HUES48 (cell line): ENCODE data around the gene ADARB2.
"Not testable (repeated sequence)": the region's sequence is repeated elsewhere in the genome, so short reads cannot be mapped to it uniquely, and the experiment has no call there.

Source experiments
- H3K27ac ChIP-seq: one replicate; pipeline ENCODE4 v1.7.0; 2013; ENCODE audit warnings: low read depth, low read length, inconsistent platforms
- H3K27me3 ChIP-seq: 2 replicates; pipeline ENCODE4 v1.6.1; 2013; ENCODE audit warnings: mild to moderate bottlenecking, low read length; ENCODE audit not compliant: control insufficient read depth, insufficient read depth
- H3K36me3 ChIP-seq: 2 replicates; pipeline ENCODE4 v1.6.1; 2013; ENCODE audit warnings: low read length; ENCODE audit not compliant: control insufficient read depth, insufficient read depth
- H3K4me1 ChIP-seq: 2 replicates; pipeline ENCODE4 v1.6.1; 2013; ENCODE audit warnings: mild to moderate bottlenecking, low read length; ENCODE audit not compliant: control insufficient read depth, insufficient read depth
- H3K4me3 ChIP-seq: 2 replicates; pipeline ENCODE4 v1.5.1; 2013; ENCODE audit warnings: mild to moderate bottlenecking, low read depth, low read length
- H3K9ac ChIP-seq: 2 replicates; pipeline ENCODE4 v1.6.1; 2013; ENCODE audit warnings: mild to moderate bottlenecking, low read depth, low read length, moderate library complexity
- H3K9me3 ChIP-seq: 2 replicates; pipeline ENCODE4 v1.6.1; 2013; ENCODE audit warnings: low read length; ENCODE audit not compliant: control insufficient read depth, insufficient read depth

Gene ADARB2

DNA sequence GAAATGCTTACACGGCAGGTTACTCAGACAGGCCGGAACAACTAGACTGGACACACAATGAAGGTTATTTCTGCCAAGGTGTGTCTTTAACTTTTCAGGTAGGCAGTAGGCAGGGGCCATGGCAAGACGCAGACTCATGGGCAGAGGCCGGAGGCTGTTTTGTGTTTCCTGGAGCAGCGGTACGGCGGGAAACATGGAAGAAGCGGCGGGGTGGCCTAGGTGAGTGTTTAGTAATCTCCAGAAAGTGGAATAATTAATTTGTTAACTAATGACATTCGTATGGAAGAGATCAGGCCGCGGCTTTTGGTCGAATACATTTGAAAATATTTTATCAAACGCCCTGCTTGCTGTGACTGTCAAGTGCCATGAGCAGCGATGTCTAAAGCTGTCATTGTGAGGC lies 403.3 kb downstream of the ADARB2 start:
- Histone ChIP-seq H3K4me3 (no peak overlapping the region), H3K27me3 (no peaks in the 10 kb centered on the region), H3K9ac (no peak overlapping the region)

DNA sequence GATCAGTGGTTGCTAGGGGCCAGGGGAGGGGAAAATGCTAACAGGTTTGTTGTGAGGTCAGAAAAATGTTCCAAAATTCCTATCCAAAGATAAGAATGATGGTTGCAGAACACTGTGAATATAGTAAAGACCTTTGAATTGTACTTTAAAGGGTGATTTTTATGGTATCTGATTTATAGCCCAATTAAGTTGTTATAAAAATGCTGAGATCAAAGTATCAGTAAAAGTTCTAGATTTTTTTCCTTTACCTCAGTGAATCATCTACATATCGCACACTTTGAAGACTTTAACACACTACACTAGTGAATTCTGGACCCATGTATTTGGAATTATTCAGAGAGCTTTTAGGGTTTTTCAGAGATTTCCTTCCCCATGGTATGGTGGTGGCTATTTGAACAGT lies 405.8 kb downstream of the ADARB2 start:
- no peaks in the 10 kb centered on the region for H3K9me3 ChIP-seq
- H3K36me3 ChIP-seq = no peaks in the 10 kb centered on the region
- no peak overlapping the region for H3K9ac ChIP-seq
- no peak overlapping the region for H3K27ac ChIP-seq
- peaks cover 9% of the 10 kb centered on the region for H3K4me1 ChIP-seq
- H3K4me3 ChIP-seq = no peak overlapping the region
- H3K27me3 ChIP-seq = no peaks in the 10 kb centered on the region

More for the DNA sequence above, 403.3 kb downstream of the ADARB2 start:
- Histone ChIP-seq H3K4me1 (peaks cover 9% of the 10 kb centered on the region), H3K9me3 (no peaks in the 10 kb centered on the region), H3K27ac (no peak overlapping the region), H3K36me3 (no peaks in the 10 kb centered on the region)

DNA sequence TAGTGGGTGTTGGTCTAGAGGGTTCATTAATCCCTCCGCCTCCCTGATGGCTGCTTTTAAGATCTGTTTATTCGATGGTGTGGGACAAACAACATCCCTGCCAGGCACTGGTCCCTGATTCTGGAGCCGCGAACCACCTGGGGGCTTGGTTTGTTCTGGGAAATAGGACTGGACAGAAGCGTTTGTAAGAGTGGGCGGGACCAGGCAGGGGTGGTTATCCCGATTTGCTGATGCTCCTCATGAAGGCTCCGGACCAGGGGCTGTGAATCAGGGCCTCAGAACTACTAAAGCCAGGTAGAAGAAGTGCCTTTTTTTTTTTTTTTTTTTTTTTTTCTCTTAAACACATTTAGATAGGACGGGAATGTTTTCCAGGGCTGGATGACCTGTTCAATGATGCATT lies 407.7 kb downstream of the ADARB2 start:
- Histone ChIP-seq H3K27ac (no peak overlapping the region), H3K4me1 (no peaks in the 10 kb centered on the region), H3K4me3 (no peak overlapping the region), H3K9ac (no peak overlapping the region), H3K27me3 (no peaks in the 10 kb centered on the region), H3K9me3 (no peaks in the 10 kb centered on the region), H3K36me3 (no peaks in the 10 kb centered on the region)

DNA sequence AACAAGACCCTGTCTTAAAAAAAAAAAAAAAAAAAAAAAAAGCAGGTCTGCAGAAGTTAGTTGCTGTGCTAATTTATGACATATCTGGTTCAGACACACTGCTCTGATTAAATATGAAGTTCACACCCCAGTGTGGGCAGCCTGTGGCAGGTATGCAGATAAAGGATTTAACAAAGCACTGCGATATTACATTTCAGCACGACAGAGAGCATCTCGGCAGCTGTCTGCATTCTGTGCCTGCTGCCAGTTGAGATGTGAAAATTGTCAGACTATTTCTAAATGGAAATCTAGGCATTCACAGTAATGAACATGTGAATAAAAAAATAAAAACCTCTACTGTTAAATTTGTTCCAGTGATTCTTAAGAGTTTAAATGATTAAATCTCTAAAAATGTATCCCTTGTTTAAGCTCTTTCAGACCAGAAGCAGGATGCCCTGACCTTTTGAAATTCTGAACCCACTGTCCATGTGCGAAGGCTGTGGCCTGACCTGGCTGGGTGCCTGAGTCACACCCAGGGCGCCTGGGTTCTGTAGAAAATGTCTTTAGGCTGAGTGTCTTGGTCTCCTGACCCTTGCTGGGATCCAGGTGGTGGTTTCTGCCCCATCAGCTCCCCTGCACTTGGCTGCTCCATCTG lies 408.2 kb downstream of the ADARB2 start:
- Histone ChIP-seq H3K9ac (no peak overlapping the region), H3K4me3 (no peak overlapping the region), H3K4me1 (no peaks in the 10 kb centered on the region), H3K27ac (no peak overlapping the region), H3K9me3 (no peaks in the 10 kb centered on the region), H3K27me3 (no peaks in the 10 kb centered on the region), H3K36me3 (no peaks in the 10 kb centered on the region)

DNA sequence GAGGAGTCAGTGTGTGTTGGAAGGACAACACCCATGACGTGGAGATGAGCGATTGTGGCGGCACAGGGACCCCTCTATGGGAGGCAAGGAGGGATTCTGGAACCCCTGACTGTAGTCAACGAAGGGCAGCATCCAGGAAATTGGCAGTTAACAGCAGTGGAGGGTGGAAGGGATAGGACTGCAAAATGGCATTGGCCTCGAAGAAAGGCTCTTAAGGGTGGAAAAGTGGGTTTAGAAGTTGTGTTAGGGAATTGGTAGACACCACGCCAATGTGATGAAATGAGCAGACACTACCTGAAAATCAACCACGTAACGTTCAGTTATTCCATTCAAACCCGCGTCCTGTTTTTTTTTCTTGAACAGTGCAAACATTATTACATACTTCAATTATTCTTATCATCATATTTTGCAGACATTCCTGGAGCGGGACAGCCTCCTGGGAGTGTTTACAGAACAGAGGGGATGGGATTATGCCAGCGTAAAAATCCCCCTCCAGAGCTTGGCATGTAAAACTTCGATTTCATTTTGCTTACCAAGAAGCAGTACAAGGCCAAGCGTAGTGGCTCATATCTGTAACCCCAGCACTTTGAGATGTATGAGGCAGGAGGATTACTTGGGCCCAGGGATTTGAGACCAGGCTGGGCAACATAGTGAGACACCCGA lies 409.0 kb downstream of the ADARB2 start:
- Histone ChIP-seq H3K4me1 (no peaks in the 10 kb centered on the region), H3K27me3 (no peaks in the 10 kb centered on the region), H3K27ac (no peak overlapping the region), H3K36me3 (no peaks in the 10 kb centered on the region), H3K9ac (no peak overlapping the region), H3K4me3 (no peak overlapping the region), H3K9me3 (no peaks in the 10 kb centered on the region)

DNA sequence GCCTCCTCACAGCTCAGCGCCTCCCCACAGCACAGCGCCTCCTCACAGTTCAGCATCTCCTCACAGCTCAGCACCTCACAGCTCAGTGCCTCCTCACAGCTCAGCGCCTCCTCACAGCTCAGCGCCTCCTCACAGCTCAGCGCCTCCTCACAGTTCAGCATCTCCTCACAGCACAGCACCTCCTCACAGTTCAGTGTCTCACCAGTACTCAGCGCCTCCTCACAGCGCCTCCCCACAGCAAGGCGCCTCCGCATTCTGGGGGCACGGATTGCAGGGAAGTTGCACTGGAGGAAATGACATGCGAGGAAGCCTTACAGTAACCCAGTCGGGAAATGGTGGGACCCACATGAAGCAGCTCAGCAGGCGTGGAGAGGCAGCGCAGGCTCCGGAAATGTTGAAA lies 409.6 kb downstream of the ADARB2 start:
- Histone ChIP-seq H3K4me1 (no peaks in the 10 kb centered on the region), H3K36me3 (no peaks in the 10 kb centered on the region), H3K27me3 (no peaks in the 10 kb centered on the region), H3K9me3 (no peaks in the 10 kb centered on the region), H3K27ac (no peak overlapping the region), H3K9ac (no peak overlapping the region), H3K4me3 (no peak overlapping the region)

DNA sequence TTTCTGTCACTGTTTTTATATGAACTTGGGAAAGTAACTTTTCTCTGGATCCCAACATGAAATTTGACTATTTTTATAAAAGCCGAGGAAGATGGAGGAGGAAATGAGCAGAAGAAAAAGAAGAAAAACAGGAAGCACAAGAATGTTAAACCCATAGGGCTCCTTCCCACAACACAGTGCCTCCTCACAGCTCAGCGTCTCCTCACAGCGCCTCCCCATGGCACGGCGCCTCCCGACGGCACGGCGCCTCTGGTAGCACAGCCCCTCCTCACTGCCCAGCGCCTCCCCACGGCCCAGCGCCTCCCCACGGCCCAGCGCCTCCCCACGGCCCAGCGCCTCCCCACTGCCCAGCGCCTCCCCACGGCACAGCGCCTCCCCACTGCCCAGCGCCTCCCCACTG lies 410.8 kb downstream of the ADARB2 start:
- H3K9me3 ChIP-seq, H3K4me1 ChIP-seq, H3K27ac ChIP-seq, H3K4me3 ChIP-seq, H3K36me3 ChIP-seq, H3K9ac ChIP-seq, H3K27me3 ChIP-seq: not testable (repeated sequence)

DNA sequence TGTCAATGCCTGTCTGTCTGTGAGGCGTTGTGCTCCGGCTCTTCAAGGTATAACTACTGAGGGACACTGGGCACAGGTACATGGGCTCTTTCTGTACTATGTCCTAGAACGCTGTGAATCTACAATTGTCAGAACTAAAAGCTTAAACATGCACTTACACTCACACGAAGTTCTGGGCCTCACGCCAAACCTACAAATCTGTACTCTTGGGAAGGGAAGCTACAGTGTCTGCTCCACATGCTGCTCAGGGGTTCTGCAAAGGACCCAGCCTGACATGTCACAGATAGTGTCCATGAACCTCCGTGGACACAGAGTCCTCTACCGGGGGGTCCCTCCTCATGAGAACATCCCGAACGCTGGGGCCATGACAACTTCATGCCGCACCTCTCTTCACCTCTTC lies 412.4 kb downstream of the ADARB2 start:
- H3K9me3 ChIP-seq = no peaks in the 10 kb centered on the region
- H3K36me3 ChIP-seq = no peaks in the 10 kb centered on the region
- H3K4me3 ChIP-seq = no peak overlapping the region
- H3K9ac ChIP-seq = no peak overlapping the region
- no peaks in the 10 kb centered on the region for H3K4me1 ChIP-seq
- no peaks in the 10 kb centered on the region for H3K27me3 ChIP-seq
- H3K27ac ChIP-seq = no peak overlapping the region

DNA sequence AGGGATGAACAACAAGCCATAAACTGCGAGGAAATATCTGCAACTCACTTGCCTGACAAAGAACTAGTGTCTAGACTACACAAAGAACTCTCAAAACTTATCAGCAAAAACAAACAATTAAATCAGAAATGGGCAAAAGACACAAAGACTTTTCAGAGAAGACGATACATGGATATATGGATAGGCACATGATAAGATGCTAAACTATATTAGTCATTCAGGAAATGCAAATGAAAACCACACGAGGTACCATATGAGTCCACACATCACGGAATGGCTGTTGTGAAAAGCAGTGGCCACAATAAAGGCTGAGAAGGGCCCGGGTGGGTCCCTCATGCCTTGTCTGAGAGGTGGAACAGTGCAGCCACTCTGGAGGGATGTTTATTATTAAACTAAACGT lies 413.4 kb downstream of the ADARB2 start:
- Histone ChIP-seq H3K4me3 (no peak overlapping the region), H3K27me3 (no peaks in the 10 kb centered on the region), H3K9ac (no peak overlapping the region), H3K36me3 (no peaks in the 10 kb centered on the region), H3K27ac (no peak overlapping the region), H3K4me1 (no peaks in the 10 kb centered on the region), H3K9me3 (no peaks in the 10 kb centered on the region)

DNA sequence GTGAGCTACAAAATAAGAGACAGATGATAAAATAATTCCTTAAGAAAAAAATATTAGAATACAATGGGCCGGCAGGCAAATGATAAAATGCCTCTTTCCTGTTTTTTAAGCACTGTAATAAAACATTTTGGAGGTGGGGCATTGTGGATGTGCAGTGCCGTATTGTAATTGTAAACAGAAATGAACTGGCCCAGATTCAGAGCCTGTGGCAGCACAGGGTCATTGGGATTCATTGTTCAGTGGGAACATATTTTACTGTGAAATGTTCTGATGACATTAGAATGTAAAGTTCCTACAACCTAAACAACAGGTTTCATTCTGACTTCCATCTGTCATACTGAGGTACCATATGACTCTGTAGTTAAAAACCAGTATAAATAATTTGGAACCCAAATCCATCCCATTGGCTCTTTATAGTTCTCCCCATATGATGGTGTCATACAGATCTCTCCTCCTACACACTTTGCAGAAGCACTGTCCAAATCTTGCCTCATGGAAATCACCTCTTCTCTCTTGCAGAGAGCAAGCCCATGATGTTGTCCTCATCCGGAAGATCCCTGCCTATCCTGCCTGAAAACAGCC lies 416.5 kb downstream of the ADARB2 start:
- Histone ChIP-seq H3K9ac (no peak overlapping the region), H3K9me3 (no peaks in the 10 kb centered on the region), H3K36me3 (no peaks in the 10 kb centered on the region), H3K4me3 (no peak overlapping the region), H3K4me1 (peaks cover 5% of the 10 kb centered on the region; the same call in 1 of the 2 replicates), H3K27ac (no peak overlapping the region), H3K27me3 (no peaks in the 10 kb centered on the region)

DNA sequence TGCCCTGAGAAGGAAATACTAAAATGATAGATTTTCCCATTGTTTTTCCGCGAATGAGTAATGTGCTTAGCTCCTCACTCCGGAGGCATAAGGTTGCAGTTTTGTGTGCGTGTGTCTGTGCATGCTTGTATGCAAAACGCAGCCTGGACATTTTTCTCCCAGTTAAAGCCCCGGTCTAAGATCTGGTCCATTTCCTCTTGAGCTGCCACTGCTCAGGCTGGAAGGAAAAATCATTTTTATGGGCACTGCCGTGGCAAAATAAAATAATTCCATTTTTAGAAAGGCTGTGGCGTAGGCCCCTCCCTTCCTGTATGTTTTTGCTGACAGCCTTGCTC lies 420.5 kb downstream of the ADARB2 start:
- H3K4me1 ChIP-seq = peaks cover 6% of the 10 kb centered on the region; the same call in 1 of the 2 replicates
- no peak overlapping the region for H3K27ac ChIP-seq
- no peaks in the 10 kb centered on the region for H3K9me3 ChIP-seq
- no peaks in the 10 kb centered on the region for H3K36me3 ChIP-seq
- H3K27me3 ChIP-seq = no peaks in the 10 kb centered on the region
- H3K9ac ChIP-seq = no peak overlapping the region
- H3K4me3 ChIP-seq = no peak overlapping the region
